ENCODE measurements around the gene APP.

- TF ChIP-seq CTCF (conservative IDR thresholded peaks at IDR 0.05; ENCODE audit: low read length) (no peak), EZH2phosphoT487 (IDR thresholded peaks at IDR 0.05; ENCODE audit: borderline replicate concordance, low read depth, low read length) (no peak)
These were observed 308.5 kb downstream of the APP start for GRCh38 chr21:25862112-25862511.
